Measurements from ENCODE around the gene KCNK16. TPM values are rescaled to one million over a fixed set of nuclear protein-coding genes. Genes with fewer than 3 reads are reported as not detected.

KCNK16 gene
- polyA plus RNA-seq, 1 donor from 2014 or later = not detected

- Histone ChIP-seq H3K36me3 (ENCODE audit: insufficient read depth, low read length) (no peaks in the 10 kb centered on the region), H3K79me2 (replicated peaks; ENCODE audit: insufficient read depth, low read length) (no peaks in the 10 kb centered on the region), H3K9me2 (ENCODE audit: insufficient read depth, low read length) (no peaks in the 10 kb centered on the region), H3K4me3 (ENCODE audit: low read length) (no peak overlapping the region), H3F3A (ENCODE audit: insufficient read depth, low read length, poor library complexity, severe bottlenecking) (no peaks in the 10 kb centered on the region), H3K27me3 (ENCODE audit: insufficient read depth, low read depth, low read length) (no peaks in the 10 kb centered on the region), H3K27ac (ENCODE audit: low read length) (no peak overlapping the region), H3K4me2 (ENCODE audit: low read length) (no peak overlapping the region), H4K20me1 (ENCODE audit: insufficient read depth) (no peaks in the 10 kb centered on the region), H3K9me3 (ENCODE audit: low read length) (no peaks in the 10 kb centered on the region), H3K9ac (ENCODE audit: low read length) (no peak overlapping the region), H2AFZ (ENCODE audit: low read depth, low read length) (no peak overlapping the region)
- TF ChIP-seq EZH2 (IDR thresholded peaks at IDR 0.05; ENCODE audit: borderline replicate concordance, insufficient read depth, low read length, poor library complexity, severe bottlenecking) (no peak), MXI1 (conservative IDR thresholded peaks at IDR 0.05; ENCODE audit: poor library complexity, severe bottlenecking) (no peak), EP300 (conservative IDR thresholded peaks at IDR 0.05; ENCODE audit: poor library complexity, severe bottlenecking) (no peak), CTCF (IDR thresholded peaks at IDR 0.05; ENCODE audit: poor library complexity, severe bottlenecking) (no peak), TAF1 (IDR thresholded peaks at IDR 0.05; ENCODE audit: low read depth) (no peak), SMC3 (conservative IDR thresholded peaks at IDR 0.05; ENCODE audit: poor library complexity) (no peak), RAD21 (conservative IDR thresholded peaks at IDR 0.05) (no peak), REST (IDR thresholded peaks at IDR 0.05; ENCODE audit: borderline replicate concordance) (no peak), POLR2AphosphoS5 (IDR thresholded peaks at IDR 0.05) (no peak)
These were observed 35.6 kb upstream of the KCNK16 start for GRCh38 chr6:39357998-39358686.

- Histone ChIP-seq H2AFZ (ENCODE audit: low read depth, low read length) (no peak overlapping the region), H3K4me3 (ENCODE audit: low read length) (no peak overlapping the region), H3K9me2 (ENCODE audit: insufficient read depth, low read length) (no peaks in the 10 kb centered on the region), H3K9me3 (ENCODE audit: low read length) (no peaks in the 10 kb centered on the region), H4K20me1 (ENCODE audit: insufficient read depth) (no peaks in the 10 kb centered on the region), H3F3A (ENCODE audit: insufficient read depth, low read length, poor library complexity, severe bottlenecking) (no peaks in the 10 kb centered on the region), H3K4me2 (ENCODE audit: low read length) (no peak overlapping the region), H3K36me3 (ENCODE audit: insufficient read depth, low read length) (no peaks in the 10 kb centered on the region), H3K79me2 (replicated peaks; ENCODE audit: insufficient read depth, low read length) (no peaks in the 10 kb centered on the region), H3K9ac (ENCODE audit: low read length) (no peak overlapping the region), H3K27me3 (ENCODE audit: insufficient read depth, low read depth, low read length) (no peaks in the 10 kb centered on the region), H3K27ac (ENCODE audit: low read length) (no peak overlapping the region)
- TF ChIP-seq RAD21 (conservative IDR thresholded peaks at IDR 0.05) (no peak), SMC3 (conservative IDR thresholded peaks at IDR 0.05; ENCODE audit: poor library complexity) (no peak), MXI1 (conservative IDR thresholded peaks at IDR 0.05; ENCODE audit: poor library complexity, severe bottlenecking) (no peak), CTCF (IDR thresholded peaks at IDR 0.05; ENCODE audit: poor library complexity, severe bottlenecking) (no peak), EZH2 (IDR thresholded peaks at IDR 0.05; ENCODE audit: borderline replicate concordance, insufficient read depth, low read length, poor library complexity, severe bottlenecking) (no peak), TAF1 (IDR thresholded peaks at IDR 0.05; ENCODE audit: low read depth) (no peak), REST (IDR thresholded peaks at IDR 0.05; ENCODE audit: borderline replicate concordance) (no peak), POLR2AphosphoS5 (IDR thresholded peaks at IDR 0.05) (no peak), EP300 (conservative IDR thresholded peaks at IDR 0.05; ENCODE audit: poor library complexity, severe bottlenecking) (no peak)
These were observed 31.3 kb upstream of the KCNK16 start for GRCh38 chr6:39353698-39354315.
